Activated CD4-positive, CD25-positive, alpha-beta regulatory T cell treated with anti-CD3 and anti-CD28 coated beads, Interleukin-2, amount 50 U/mL, for 72 hours (primary cell): ENCODE measurements around the gene DOCK4.

ENCODE experiments used
- DNase-seq: peaks from one replicate; pipeline ENCODE4 v3.0.0; 2021

Gene DOCK4

DNA sequence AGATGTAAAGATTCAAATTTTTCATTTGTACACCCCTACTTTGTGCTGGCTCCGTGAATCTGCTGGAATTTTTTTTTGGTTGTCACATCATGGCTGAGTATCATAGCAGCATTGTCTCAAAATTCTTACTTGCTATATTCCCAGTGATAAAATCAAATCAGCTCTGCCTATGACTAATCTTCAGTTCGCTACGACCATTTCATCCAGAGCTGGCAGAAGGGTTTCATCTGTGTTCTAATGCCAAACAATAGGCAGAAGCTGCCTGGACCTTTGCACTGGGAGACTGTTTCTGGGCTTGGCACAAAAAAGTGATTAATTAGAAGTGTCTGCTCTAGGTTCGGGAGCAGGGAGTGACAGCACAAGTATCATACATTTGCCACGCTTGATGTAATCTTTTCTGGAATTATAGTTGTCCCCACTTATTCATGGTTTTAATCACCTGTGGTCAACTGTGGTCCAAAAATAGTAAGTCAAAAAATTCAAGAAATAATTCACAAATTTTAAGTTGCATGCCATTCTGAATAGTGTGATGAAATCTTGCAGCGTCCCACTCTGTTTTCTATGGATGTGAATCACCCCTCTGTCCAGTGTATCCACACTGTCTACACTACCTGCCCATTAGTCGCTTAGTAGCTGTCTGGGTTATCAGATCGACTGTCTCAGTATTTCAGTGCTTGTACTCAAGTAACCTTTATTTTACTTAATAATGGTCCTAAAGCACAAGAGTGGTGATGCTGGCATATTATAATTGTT, 523.4 kb downstream of the DOCK4 start:
- DNase-seq = no peak

DNA sequence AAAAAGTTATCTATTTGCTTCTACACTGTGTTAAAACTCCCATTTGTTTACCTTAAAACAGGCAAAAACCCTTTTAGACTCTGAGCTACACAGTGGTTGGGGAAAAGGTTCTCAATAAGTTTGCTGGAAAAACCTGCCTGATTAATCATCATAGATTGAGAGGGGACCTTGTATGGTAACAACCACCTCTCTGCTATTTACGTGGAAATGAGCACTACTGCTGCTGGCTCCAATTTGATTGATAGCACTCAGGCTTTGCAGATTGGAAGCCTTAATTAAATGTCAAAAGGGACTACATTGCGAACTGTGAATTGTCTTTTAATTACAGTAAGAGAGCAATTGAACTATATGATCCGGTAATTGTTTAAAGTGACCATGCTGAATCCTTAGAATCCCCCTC, 525.0 kb downstream of the DOCK4 start:
- no peak for DNase-seq

- no peak for DNase-seq
Measured at GRCh38 chr7:111678986-111679385, 527.2 kb downstream of the DOCK4 start.

GRCh38 chr7:111678281-111678680, 527.9 kb downstream of the DOCK4 start:
- DNase-seq = no peak

DNA sequence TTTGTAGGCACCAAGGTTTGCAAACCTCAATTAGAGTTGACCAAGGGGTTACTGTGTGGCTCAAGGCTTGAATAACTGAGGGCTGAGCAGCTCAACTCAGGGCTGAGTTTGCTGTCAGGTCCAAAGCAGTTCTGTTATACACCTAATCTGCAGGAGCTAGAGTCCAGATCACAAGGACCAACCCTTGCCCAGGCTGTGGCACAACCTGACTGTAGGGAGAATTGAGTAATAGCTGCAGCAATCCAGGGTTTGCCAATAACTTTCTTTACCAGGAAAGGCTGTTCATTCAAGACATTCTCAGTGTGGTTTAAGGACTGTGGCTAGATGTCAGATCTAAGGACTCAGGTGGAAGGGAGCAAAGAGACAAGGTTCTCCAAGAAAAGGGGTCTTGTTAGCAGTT, 528.4 kb downstream of the DOCK4 start:
- no peak for DNase-seq

DNA sequence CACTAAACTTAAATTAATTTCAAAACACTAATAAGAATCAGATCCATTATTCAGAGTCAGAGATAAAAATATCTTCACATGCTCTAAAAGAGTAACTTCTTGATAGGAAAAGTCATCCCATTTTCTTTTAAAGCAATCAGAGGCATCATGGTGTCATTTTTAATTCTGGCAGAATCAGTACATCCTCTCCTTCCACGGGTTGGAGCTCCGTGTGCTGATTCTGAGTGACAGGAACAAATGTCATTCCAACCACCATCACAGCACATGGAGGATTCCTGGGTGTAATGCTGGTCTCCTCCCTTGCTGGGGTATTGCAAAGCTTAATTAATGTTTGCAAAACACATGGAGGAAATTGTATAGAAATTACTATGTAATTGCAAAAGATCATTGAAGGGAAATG, 529.4 kb downstream of the DOCK4 start:
- DNase-seq = no peak
